DMS114 treated with DMSO at 0.1 percent for 48 hours (cell line): ENCODE data around the gene THSD7B.
"Not testable (repeated sequence)": the region's sequence is repeated elsewhere in the genome, so short reads cannot be mapped to it uniquely, and the experiment has no call there.

ENCODE experiments used
- DNase-seq: peaks from one replicate; lab custom pipeline; 2025; ENCODE audit not compliant: unreplicated experiment; lab: John Stamatoyannopoulos, UW

Gene THSD7B

GRCh38 chr2:137250401-137250800, 485.1 kb downstream of the THSD7B start:
- DNase-seq: no peak

DNA sequence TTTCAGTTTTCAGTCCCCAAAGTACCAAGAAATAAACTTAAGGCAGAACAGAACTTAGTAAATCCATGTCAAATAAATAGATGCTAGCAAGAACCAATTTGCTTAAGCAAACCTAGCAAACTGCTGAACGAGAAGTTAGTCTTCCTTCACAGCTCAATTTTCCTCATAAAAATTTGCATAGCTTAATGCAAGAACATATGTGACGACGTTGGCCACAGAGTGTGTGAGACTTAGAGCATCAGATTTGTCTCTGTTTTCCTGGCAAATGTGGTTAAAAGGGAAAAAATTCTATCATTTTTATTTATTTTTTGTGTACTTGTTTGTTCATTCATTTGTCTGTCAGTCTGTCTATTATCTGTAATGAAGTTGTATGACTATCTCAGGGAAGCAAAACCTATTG, 485.7 kb downstream of the THSD7B start:
- DNase-seq: no peak

GRCh38 chr2:137252934-137253333, 487.6 kb downstream of the THSD7B start:
- DNase-seq: no peak

- DNase-seq: no peak
Measured at GRCh38 chr2:137254052-137254451, 488.7 kb downstream of the THSD7B start.

- no peak for DNase-seq
Measured at GRCh38 chr2:137255345-137255744, 490.0 kb downstream of the THSD7B start.

DNA sequence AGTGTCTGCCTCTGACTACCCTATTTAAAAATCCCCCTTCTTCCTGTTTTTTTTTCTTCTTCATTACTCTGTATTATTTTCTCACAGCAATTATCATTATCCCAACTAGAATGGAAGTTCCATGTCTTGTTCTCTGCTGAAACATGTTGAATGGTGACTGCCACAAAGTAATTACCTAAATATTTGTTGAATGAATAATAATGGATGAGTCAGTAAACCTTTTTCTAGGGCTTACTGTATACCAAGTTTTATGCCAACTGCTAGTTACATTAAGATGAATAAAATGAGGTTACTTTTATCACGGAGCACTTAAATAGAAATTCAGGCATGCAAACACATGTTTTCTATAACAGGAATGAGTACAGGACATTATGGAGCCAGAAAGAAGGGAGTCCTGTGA, 490.6 kb downstream of the THSD7B start:
- DNase-seq: no peak

GRCh38 chr2:137261881-137262585, 496.7 kb downstream of the THSD7B start:
- no peak for DNase-seq

DNA sequence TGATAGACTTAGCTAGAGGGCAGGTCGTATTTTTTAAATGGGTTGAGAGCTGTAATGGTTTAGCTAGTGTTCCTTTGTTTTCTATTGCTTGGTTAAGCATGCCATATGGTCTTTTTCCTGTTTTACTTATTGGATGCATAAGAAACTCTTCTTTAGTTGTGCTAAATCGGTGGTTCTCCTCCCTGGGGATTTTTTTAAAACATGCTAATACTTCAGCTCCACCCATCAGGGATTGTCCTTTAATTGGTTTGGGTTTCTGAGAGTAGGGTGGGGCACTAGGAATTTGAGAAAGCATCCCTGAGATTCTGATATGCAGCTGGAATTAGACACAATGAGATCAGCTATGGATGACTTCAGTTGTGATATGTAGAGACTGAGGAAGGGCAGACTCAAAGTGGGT, 497.2 kb downstream of the THSD7B start:
- DNase-seq: no peak

- no peak for DNase-seq
Measured at GRCh38 chr2:137287913-137288639, 522.7 kb downstream of the THSD7B start.

DNA sequence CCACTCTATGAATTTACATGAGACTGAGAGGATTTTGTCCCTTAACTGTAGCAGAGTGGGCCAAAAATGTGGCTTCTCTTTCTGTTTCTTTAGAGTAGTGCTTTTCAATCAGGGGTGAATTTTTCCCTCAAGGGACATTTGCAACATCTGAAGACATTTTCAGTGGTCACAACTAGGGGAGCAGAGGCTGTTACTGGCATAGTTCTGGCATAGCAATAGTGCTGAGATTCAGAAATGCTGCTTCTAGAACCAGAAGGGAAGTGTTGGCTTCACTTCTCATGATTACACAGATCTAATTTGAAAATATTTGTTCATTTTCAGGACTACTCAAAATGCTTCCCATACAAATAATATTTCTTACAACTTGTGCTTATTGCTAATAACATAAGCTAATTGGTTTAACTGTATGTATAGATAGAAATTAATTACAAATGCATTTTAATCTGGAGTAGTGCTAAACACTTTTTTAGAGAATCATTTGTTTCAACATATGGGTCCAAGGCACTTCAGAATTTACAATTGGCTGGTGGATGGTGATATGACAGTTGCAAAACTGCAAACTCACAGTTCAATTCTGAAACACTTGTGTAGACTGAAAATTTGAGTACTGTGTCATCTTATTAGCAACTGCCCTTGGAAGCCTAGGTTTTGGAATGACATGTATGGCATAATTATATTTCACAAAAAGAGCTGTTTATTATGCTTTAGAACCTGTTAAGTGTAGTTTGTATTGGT, 526.7 kb downstream of the THSD7B start:
- no peak for DNase-seq

GRCh38 chr2:137298377-137298776, 533.0 kb downstream of the THSD7B start:
- no peak for DNase-seq

- no peak for DNase-seq
Measured at GRCh38 chr2:137300987-137301386, 535.6 kb downstream of the THSD7B start.

DNA sequence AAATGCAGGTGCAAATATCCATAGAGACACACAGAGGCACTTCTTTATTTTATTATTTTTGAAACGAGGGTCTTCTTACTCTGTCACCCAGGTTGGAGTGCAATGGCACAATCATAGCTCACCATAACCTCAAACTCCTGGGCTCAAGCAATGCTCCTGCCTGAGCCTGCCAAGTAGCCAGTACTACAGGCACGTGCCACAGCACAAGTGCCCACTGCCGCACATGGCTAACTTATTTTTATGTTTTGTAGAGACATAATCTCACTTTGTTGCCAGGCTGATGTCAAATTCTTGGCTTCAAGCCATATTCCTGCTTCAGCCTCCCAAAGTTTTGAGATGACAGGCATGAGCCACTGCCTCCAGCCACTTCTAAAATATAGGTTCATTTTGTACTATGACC, 537.6 kb downstream of the THSD7B start:
- DNase-seq: no peak

GRCh38 chr2:137316075-137316474, 550.7 kb downstream of the THSD7B start:
- no peak for DNase-seq

GRCh38 chr2:137321566-137321965, 556.2 kb downstream of the THSD7B start:
- DNase-seq: no peak

- not testable (repeated sequence) for DNase-seq
Measured at GRCh38 chr2:137331562-137331961, 566.2 kb downstream of the THSD7B start.

- no peak for DNase-seq
Measured at GRCh38 chr2:137333386-137334165, 568.2 kb downstream of the THSD7B start.

DNA sequence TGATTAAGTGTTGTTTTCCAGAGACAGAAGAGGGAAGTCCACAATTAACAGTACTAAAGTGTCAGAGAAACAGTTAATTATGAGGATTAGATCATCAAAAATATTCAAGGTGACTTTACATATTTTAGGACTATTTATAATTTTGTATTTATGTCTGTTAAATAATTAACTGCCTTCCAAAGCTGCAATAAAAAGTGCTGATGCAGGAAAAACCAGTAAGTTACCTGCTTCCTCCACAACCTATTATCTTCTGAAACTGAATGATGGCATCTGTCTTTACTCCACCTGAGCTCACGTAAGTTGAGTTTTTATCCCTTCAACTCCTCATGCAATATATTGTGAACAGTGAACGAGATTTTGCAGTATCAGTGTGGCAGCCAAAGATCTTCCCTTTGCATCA, 570.7 kb downstream of the THSD7B start:
- no peak for DNase-seq

DNA sequence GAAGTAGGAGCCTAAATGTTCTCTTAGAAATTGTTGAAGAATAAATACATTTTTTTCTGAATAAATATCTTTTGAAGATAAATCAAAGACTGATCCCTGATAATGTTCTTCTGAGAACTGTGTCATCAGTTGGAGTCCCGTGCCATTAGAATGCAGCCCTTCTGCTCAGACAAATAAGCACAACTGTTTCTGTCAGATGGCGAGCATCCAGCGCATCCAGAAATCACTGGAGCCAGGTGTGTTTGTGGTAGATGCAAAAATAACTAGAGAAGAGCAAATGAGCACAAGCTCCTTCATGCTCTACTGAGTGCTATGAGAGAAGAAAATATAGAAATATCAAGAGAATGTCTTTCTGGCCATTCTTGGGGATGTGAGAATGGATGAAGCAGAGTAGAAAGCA, 573.7 kb downstream of the THSD7B start:
- DNase-seq: no peak

DNA sequence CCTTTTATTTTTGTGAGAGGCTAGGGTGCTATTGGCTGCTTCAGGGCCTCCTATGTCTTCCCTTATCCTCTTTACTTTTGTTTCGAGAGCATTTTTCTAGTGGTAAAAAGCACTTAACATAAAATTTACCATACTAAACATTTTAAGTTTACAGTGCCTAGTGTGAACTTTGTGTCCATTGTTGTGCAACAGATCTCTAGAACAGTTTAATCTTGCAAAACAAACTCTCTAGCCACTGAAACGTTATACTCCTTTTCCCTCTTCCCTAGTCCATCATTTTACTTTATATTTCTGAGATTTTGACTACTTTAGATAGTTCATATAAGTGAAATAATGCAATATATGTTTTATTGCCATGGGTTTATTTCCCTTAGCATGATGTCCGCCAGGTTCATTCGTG, 580.6 kb downstream of the THSD7B start:
- DNase-seq: no peak

DNA sequence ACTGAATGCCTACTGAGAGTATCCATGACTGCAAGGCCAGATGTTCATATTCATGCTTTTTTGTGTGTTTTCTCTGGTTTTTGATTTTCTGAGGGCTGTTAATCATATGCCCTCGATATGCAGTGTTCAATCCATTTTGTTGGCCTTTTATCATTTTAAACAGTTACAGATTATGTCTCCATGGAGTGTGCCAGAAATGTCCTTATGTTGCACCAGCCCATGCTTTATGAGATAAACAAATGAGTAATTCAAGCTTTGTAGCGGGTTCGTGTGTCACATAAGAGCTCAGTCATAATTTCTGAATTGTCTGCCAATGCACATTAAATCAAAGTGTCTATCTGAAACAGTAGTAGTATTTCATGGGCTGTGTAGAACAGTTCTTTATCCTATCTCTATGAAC, 583.0 kb downstream of the THSD7B start:
- no peak for DNase-seq
